K562 (cell line): Measurements from ENCODE around the gene PRKACA. TPM values are rescaled to one million over a fixed set of nuclear protein-coding genes. Genes with fewer than 3 reads are reported as not detected.

Experiments
- BCOR ChIP-seq: fragments of 450-650 bp; IDR thresholded peaks from 2 replicates; pipeline ENCODE4 v1.6.1; 2016
- BDP1 ChIP-seq: IDR thresholded peaks from 3 replicates; pipeline ENCODE4 v1.6.1; 2011; ENCODE audit not compliant: insufficient read length, insufficient read depth
- EGR1 ChIP-seq: fragments of 450-650 bp; conservative IDR thresholded peaks from 2 replicates; pipeline ENCODE4 v1.6.1; 2017; ENCODE audit warnings: mild to moderate bottlenecking
- KDM1A ChIP-seq, 2 experiments: fragments of 450-650 bp; IDR thresholded peaks; 2 replicates each; pipeline ENCODE4 v1.6.1; 2016; ENCODE audit warnings: mild to moderate bottlenecking in 2 of 2
- MEF2A ChIP-seq: IDR thresholded peaks from 2 replicates; pipeline ENCODE4 v1.6.1; 2011; ENCODE audit warnings: low read depth, mild to moderate bottlenecking, low read length, moderate library complexity; ENCODE audit not compliant: control insufficient read depth
- MLLT1 ChIP-seq, 2 experiments: fragments of 450-650 bp; IDR thresholded peaks; 2 replicates each; pipeline ENCODE4 v1.6.1; 2016
- MYBL2 ChIP-seq, 2 experiments: fragments of 450-650 bp in 1 of 2; sonication (generic) in 1 of 2; formaldehyde crosslinking in 1 of 2; IDR thresholded peaks; 2 replicates each; pipeline versions ENCODE4 v1.6.1 to v1.8.1; 2017 to 2022; ENCODE audit warnings: borderline replicate concordance in 1 of 2, inconsistent platforms in 1 of 2, low read depth in 1 of 2, mild to moderate bottlenecking in 1 of 2, missing genetic modification reagents in 1 of 2, moderate library complexity in 1 of 2
- NFE2 ChIP-seq: IDR thresholded peaks from 2 replicates; pipeline ENCODE4 v1.6.1; 2014; ENCODE audit warnings: antibody characterized with exemption, low read depth
- NR3C1 ChIP-seq: sonication (generic); formaldehyde crosslinking; IDR thresholded peaks from 2 replicates; pipeline ENCODE4 v1.8.1; 2022; ENCODE audit warnings: missing genetic modification reagents
- PYGO2 ChIP-seq: fragments of 450-650 bp; IDR thresholded peaks from 2 replicates; pipeline ENCODE4 v1.6.1; 2016; ENCODE audit warnings: mild to moderate bottlenecking, missing genetic modification characterization, moderate library complexity, missing compliant biosample characterization
- RBM22 ChIP-seq: fragments of 200-400 bp; formaldehyde crosslinking; IDR thresholded peaks from 2 replicates; pipeline ENCODE4 v1.6.1; 2018; ENCODE audit warnings: low read length, low read depth; ENCODE audit not compliant: poor library complexity, severe bottlenecking
- RBM25 ChIP-seq: fragments of 200-400 bp; formaldehyde crosslinking; IDR thresholded peaks from 2 replicates; pipeline ENCODE4 v1.6.1; 2018; ENCODE audit warnings: low read length, low read depth, moderate library complexity; ENCODE audit not compliant: severe bottlenecking
- RCOR1 ChIP-seq, 2 experiments: IDR thresholded peaks; 2 replicates each; pipeline ENCODE4 v1.6.1; 2012; ENCODE audit warnings: low read depth in 2 of 2, low read length in 2 of 2, borderline replicate concordance in 1 of 2, improper control_type of control experiment in 1 of 2
- SMARCA5 ChIP-seq: fragments of 450-650 bp; IDR thresholded peaks from 2 replicates; pipeline ENCODE4 v1.6.1; 2016
- SOX6 ChIP-seq: fragments of 450-650 bp; IDR thresholded peaks from 2 replicates; pipeline ENCODE4 v1.6.1; 2014; ENCODE audit warnings: mild to moderate bottlenecking
- TCF7L2 ChIP-seq: fragments of 150-350 bp; IDR thresholded peaks from 2 replicates; pipeline ENCODE4 v1.6.1; 2016; ENCODE audit warnings: low read depth, mild to moderate bottlenecking, low read length, moderate library complexity
- ZBTB1 ChIP-seq: sonication (generic); formaldehyde crosslinking; IDR thresholded peaks from 2 replicates; pipeline ENCODE4 v1.8.1; 2023; ENCODE audit warnings: missing genetic modification reagents, low read depth, mild to moderate bottlenecking, borderline replicate concordance
- ZKSCAN1 ChIP-seq: fragments of 150-350 bp; IDR thresholded peaks from 2 replicates; pipeline ENCODE4 v1.6.1; 2016; ENCODE audit warnings: low read depth, low read length
- polyA plus RNA-seq, 8 experiments: library from polyadenylated mRNA; depleted of rRNA in 4 of 8; stranded (reverse) in 5 of 8; unstranded in 3 of 8; fragments of >200 nt; fragmentation: Nextera tagmentation in 2 of 8; fragmentation: Illumina TruSeq in 1 of 8; extraction: Ambion mirVana in 2 of 8; extraction: Trizol in 1 of 8; gene quantifications; 2 replicates each; pipeline versions ENCODE4 v1.2.1 to v1.2.3, GENCODE V29; 2011 to 2014; ENCODE audit warnings: inconsistent platforms in 1 of 8, missing spikeins in 1 of 8
- total RNA-seq, 7 experiments: library from RNA; depleted of rRNA in 6 of 7; stranded (reverse); fragments of >200 nt in 6 of 7; fragmentation: Illumina TruSeq in 2 of 7; extraction: Trizol in 2 of 7; gene quantifications; 2 replicates each; pipeline versions ENCODE4 v1.2.1 to v1.2.3, GENCODE V29; 2011 to 2021; ENCODE audit warnings: low replicate concordance in 1 of 7
- TF ChIP-seq, protein P1 (sequence below), 3 experiments: fragments of 200-800 bp in 1 of 3; fragments of 250-450 bp in 1 of 3; fragments of 450-650 bp in 1 of 3; sonication (Bioruptor Pico) in 1 of 3; sonication (Bioruptor generic) in 1 of 3; formaldehyde crosslinking in 1 of 3; IDR thresholded peaks; 2 replicates each; pipeline versions ENCODE4 v1.6.1 to v1.8.0; 2016 to 2022; ENCODE audit warnings: mild to moderate bottlenecking in 2 of 3, missing genetic modification characterization in 2 of 3, missing compliant biosample characterization in 1 of 3, moderate library complexity in 1 of 3
- TF ChIP-seq, protein P2 (sequence below): sonication (generic); formaldehyde crosslinking; IDR thresholded peaks from 2 replicates; pipeline ENCODE4 v1.9.0; 2022; ENCODE audit warnings: mild to moderate bottlenecking, missing genetic modification reagents

Gene PRKACA
- total and polyA plus RNA-seq, 9 of the 15 experiments (the other 6 are each of a cell fraction or from before 2014, with no cell fraction given) = 1.2 to 63.1 (median 13.0) TPM

DNA sequence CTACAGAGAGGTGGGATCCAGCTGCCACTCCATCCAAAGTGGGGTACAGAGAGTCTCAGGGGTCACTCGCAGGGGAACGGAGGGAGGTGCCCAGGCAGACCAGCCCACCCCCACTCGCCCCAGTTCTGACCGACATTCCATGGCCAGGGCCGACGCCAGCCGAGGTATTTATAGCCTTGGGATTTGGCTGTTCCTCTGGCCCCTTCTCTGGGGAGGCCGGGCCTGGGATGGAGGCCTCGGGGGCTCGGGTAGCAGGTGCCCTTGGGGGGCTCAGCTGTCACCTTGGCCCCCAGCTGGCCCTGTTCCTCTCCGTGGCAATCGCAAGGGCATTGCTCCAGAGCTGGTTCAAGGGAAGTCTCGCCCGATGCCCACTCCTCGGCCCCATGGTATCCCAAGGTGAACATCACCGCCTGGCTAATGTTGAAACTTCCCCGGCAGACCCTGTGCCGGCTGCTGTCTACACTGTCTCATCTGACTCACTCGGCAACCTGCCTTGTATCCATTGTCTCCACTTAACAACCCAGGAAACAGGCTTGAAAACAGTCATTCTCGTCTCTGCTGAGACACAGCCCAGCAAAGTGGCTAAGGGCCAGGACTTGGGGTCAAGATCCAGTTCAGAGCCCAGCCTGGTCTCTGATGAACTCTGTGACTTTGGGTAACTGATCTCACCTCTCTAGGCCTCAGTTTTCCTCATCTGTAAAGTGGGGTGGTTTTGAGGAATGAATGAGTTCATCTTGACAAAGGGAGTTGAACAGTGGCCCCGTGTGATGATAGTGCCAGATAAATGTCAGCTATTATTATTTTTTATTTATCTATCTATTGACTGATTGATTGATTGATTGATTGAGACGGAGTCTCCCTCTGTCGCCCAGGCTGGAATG is 9.7 kb downstream of the PRKACA start (continued):
- TF ChIP-seq MEF2A = no peak
- TF ChIP-seq BDP1 = no peak
- TF ChIP-seq, protein P1, sequence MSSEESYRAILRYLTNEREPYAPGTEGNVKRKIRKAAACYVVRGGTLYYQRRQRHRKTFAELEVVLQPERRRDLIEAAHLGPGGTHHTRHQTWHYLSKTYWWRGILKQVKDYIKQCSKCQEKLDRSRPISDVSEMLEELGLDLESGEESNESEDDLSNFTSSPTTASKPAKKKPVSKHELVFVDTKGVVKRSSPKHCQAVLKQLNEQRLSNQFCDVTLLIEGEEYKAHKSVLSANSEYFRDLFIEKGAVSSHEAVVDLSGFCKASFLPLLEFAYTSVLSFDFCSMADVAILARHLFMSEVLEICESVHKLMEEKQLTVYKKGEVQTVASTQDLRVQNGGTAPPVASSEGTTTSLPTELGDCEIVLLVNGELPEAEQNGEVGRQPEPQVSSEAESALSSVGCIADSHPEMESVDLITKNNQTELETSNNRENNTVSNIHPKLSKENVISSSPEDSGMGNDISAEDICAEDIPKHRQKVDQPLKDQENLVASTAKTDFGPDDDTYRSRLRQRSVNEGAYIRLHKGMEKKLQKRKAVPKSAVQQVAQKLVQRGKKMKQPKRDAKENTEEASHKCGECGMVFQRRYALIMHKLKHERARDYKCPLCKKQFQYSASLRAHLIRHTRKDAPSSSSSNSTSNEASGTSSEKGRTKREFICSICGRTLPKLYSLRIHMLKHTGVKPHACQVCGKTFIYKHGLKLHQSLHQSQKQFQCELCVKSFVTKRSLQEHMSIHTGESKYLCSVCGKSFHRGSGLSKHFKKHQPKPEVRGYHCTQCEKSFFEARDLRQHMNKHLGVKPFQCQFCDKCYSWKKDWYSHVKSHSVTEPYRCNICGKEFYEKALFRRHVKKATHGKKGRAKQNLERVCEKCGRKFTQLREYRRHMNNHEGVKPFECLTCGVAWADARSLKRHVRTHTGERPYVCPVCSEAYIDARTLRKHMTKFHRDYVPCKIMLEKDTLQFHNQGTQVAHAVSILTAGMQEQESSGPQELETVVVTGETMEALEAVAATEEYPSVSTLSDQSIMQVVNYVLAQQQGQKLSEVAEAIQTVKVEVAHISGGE (CRISPR knock-in tag; IDR thresholded peaks at IDR 0.05) = no peak
- peak; percentile 91 for TF ChIP-seq BCOR
- no peak for TF ChIP-seq RBM22
- peak; percentile 91 for TF ChIP-seq RBM25
- 0 out of 2 replicates have a peak, but pooled peaks have one; percentile 49 for TF ChIP-seq SMARCA5
- TF ChIP-seq, protein P2, sequence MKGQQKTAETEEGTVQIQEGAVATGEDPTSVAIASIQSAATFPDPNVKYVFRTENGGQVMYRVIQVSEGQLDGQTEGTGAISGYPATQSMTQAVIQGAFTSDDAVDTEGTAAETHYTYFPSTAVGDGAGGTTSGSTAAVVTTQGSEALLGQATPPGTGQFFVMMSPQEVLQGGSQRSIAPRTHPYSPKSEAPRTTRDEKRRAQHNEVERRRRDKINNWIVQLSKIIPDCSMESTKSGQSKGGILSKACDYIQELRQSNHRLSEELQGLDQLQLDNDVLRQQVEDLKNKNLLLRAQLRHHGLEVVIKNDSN (CRISPR knock-in tag) = no peak
- no peak for TF ChIP-seq NR3C1
- 0 out of 4 replicates have a peak, but pooled peaks of 1 of the 2 experiments have one; percentile 37 for TF ChIP-seq RCOR1 (IDR thresholded peaks at IDR 0.05; ENCODE audit: borderline replicate concordance in 1 of 2, low read depth in 2 of 2, low read length in 2 of 2)
- no peak for TF ChIP-seq PYGO2
- TF ChIP-seq TCF7L2 = no peak
- no peak for TF ChIP-seq MLLT1 (IDR thresholded peaks at IDR 0.05)
- no peak for TF ChIP-seq SOX6
- no peak for TF ChIP-seq ZBTB1 (CRISPR knock-in tag)
- TF ChIP-seq EGR1 = no peak
- no peak for TF ChIP-seq NFE2
- no peak for TF ChIP-seq ZKSCAN1
- TF ChIP-seq KDM1A (IDR thresholded peaks at IDR 0.05) = peak; percentile 54 to 71; a peak in 3 of 4 replicates
- TF ChIP-seq MYBL2 (IDR thresholded peaks at IDR 0.05; ENCODE audit: low read depth) = no peak
- TF ChIP-seq MYBL2 (CRISPR knock-in tag; IDR thresholded peaks at IDR 0.05; ENCODE audit: borderline replicate concordance) = no peak
